ENCODE measurements around the gene SLC35B4.

The SLC35B4 gene

GRCh38 chr7:134302120-134302519 lies 14.6 kb downstream of the SLC35B4 start:
- TF ChIP-seq POU6F1 (CRISPR knock-in tag; IDR thresholded peaks at IDR 0.05; ENCODE audit: borderline replicate concordance, low read depth) (no peak), ZNF565 (CRISPR knock-in tag; conservative IDR thresholded peaks at IDR 0.05; ENCODE audit: low read depth) (no peak), ZFP30 (CRISPR knock-in tag; IDR thresholded peaks at IDR 0.05) (no peak), ZNF70 (CRISPR knock-in tag; IDR thresholded peaks at IDR 0.05) (no peak), BACH2 (CRISPR knock-in tag; IDR thresholded peaks at IDR 0.05; ENCODE audit: borderline replicate concordance) (no peak), RARB (CRISPR knock-in tag; IDR thresholded peaks at IDR 0.05) (no peak), PPARA (CRISPR knock-in tag; IDR thresholded peaks at IDR 0.05; ENCODE audit: borderline replicate concordance) (no peak), ZFP3 (CRISPR knock-in tag; IDR thresholded peaks at IDR 0.05) (no peak), ZC3H10 (CRISPR knock-in tag; IDR thresholded peaks at IDR 0.05) (no peak), CREB5 (CRISPR knock-in tag; IDR thresholded peaks at IDR 0.05; ENCODE audit: low read depth) (no peak), ESRRG (CRISPR knock-in tag; IDR thresholded peaks at IDR 0.05) (no peak), PATZ1 (CRISPR knock-in tag; IDR thresholded peaks at IDR 0.05; ENCODE audit: borderline replicate concordance) (no peak), ZNF8 (CRISPR knock-in tag; IDR thresholded peaks at IDR 0.05) (no peak), CSDC2 (CRISPR knock-in tag; IDR thresholded peaks at IDR 0.05) (no peak), OSR1 (CRISPR knock-in tag; IDR thresholded peaks at IDR 0.05) (no peak)
- TF ChIP-seq, protein P1, sequence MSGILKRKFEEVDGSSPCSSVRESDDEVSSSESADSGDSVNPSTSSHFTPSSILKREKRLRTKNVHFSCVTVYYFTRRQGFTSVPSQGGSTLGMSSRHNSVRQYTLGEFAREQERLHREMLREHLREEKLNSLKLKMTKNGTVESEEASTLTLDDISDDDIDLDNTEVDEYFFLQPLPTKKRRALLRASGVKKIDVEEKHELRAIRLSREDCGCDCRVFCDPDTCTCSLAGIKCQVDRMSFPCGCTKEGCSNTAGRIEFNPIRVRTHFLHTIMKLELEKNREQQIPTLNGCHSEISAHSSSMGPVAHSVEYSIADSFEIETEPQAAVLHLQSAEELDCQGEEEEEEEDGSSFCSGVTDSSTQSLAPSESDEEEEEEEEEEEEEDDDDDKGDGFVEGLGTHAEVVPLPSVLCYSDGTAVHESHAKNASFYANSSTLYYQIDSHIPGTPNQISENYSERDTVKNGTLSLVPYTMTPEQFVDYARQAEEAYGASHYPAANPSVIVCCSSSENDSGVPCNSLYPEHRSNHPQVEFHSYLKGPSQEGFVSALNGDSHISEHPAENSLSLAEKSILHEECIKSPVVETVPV (CRISPR knock-in tag; IDR thresholded peaks at IDR 0.05) = no peak

DNA sequence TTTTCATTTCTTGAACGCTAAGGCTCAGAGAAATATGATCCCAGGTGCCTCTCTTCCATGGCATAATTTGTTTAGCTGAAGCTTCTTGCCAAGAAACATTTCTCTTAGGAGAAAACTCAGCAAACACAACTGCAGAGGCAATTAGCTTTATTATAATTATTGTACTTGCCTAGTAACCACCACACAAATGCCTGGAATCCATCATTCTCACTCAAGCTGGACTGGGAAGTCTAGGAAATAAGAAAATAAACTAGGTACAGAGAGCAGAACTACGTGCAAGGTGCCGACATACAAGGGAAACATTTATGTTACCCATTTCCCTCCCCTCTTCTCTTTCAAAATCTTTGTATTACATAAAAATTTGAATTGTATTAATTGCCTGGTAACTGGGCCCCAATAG lies 15.1 kb downstream of the SLC35B4 start:
- no peak for ATAC-seq
- TF ChIP-seq, protein P2, sequence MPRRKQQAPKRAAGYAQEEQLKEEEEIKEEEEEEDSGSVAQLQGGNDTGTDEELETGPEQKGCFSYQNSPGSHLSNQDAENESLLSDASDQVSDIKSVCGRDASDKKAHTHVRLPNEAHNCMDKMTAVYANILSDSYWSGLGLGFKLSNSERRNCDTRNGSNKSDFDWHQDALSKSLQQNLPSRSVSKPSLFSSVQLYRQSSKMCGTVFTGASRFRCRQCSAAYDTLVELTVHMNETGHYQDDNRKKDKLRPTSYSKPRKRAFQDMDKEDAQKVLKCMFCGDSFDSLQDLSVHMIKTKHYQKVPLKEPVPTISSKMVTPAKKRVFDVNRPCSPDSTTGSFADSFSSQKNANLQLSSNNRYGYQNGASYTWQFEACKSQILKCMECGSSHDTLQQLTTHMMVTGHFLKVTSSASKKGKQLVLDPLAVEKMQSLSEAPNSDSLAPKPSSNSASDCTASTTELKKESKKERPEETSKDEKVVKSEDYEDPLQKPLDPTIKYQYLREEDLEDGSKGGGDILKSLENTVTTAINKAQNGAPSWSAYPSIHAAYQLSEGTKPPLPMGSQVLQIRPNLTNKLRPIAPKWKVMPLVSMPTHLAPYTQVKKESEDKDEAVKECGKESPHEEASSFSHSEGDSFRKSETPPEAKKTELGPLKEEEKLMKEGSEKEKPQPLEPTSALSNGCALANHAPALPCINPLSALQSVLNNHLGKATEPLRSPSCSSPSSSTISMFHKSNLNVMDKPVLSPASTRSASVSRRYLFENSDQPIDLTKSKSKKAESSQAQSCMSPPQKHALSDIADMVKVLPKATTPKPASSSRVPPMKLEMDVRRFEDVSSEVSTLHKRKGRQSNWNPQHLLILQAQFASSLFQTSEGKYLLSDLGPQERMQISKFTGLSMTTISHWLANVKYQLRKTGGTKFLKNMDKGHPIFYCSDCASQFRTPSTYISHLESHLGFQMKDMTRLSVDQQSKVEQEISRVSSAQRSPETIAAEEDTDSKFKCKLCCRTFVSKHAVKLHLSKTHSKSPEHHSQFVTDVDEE (CRISPR knock-in tag; IDR thresholded peaks at IDR 0.05) = no peak
- TF ChIP-seq CSDC2 (CRISPR knock-in tag; IDR thresholded peaks at IDR 0.05) (no peak), ARNTL (CRISPR knock-in tag; IDR thresholded peaks at IDR 0.05; ENCODE audit: borderline replicate concordance, low read depth) (no peak), PATZ1 (CRISPR knock-in tag; IDR thresholded peaks at IDR 0.05; ENCODE audit: borderline replicate concordance) (no peak), RARB (CRISPR knock-in tag; IDR thresholded peaks at IDR 0.05) (no peak), ISL1 (CRISPR knock-in tag; IDR thresholded peaks at IDR 0.05) (no peak), CREB5 (CRISPR knock-in tag; IDR thresholded peaks at IDR 0.05; ENCODE audit: low read depth) (no peak), ZC3H10 (CRISPR knock-in tag; IDR thresholded peaks at IDR 0.05) (no peak), PPARA (CRISPR knock-in tag; IDR thresholded peaks at IDR 0.05; ENCODE audit: borderline replicate concordance) (no peak), GLIS3 (CRISPR knock-in tag; IDR thresholded peaks at IDR 0.05) (no peak), ZNF70 (CRISPR knock-in tag; IDR thresholded peaks at IDR 0.05) (no peak), ZNF8 (CRISPR knock-in tag; IDR thresholded peaks at IDR 0.05) (no peak), BACH2 (CRISPR knock-in tag; IDR thresholded peaks at IDR 0.05; ENCODE audit: borderline replicate concordance) (no peak)
- TF ChIP-seq, protein P1 (CRISPR knock-in tag; IDR thresholded peaks at IDR 0.05) = no peak

More at GRCh38 chr7:134302120-134302519, 14.6 kb downstream of the SLC35B4 start:
- no peak for ATAC-seq

All from SK-N-SH treated with all-trans-retinoic acid at 6 μM for 48 hours (cell line).